ENCODE results near the gene CD1D. TPM values are rescaled to one million over a fixed set of nuclear protein-coding genes. Genes with fewer than 3 reads are reported as not detected.

CD1D gene
- polyA plus RNA-seq, 1 of the 3 experiments (the other 2 are of a cell fraction) = not detected

GRCh38 chr1:158148468-158148867 is 32.2 kb upstream of the CD1D start:
- H3K4me1 ChIP-seq (ENCODE audit: control insufficient read depth in 1 of 2, insufficient read depth in 2 of 2, low read depth in 1 of 2, low read length in 1 of 2) = peaks cover 0 to 8% of the 10 kb centered on the region in 2 experiments; a peak in 2 of 4 replicates
- no peaks in the 10 kb centered on the region for H4K20me1 ChIP-seq (ENCODE audit: insufficient read depth)
- no peaks in the 10 kb centered on the region for H3K79me2 ChIP-seq (ENCODE audit: insufficient read depth)
- no peak overlapping the region for H3K4me2 ChIP-seq
- no peaks in the 10 kb centered on the region for H3K27me3 ChIP-seq (ENCODE audit: insufficient read depth)
- no peaks in the 10 kb centered on the region for H3K9me3 ChIP-seq
- CTCF ChIA-PET = no interaction called here
- POLR2A ChIA-PET = no interaction called here
- no peaks in the 10 kb centered on the region for H3K9me2 ChIP-seq
- 55% methylated on average over 1 of the region's 1 CpG for WGBS (ENCODE audit: low lambda C conversion rate)
- no peak overlapping the region for H2AFZ ChIP-seq (ENCODE audit: low read depth)
- no peak overlapping the region for H3K9ac ChIP-seq
- TF ChIP-seq RAD21 (IDR thresholded peaks at IDR 0.05; ENCODE audit: low read length) = no peak
- TF ChIP-seq RCOR1 (IDR thresholded peaks at IDR 0.05; ENCODE audit: low read length) = no peak
- TF ChIP-seq USF1 (IDR thresholded peaks at IDR 0.05; ENCODE audit: borderline replicate concordance, low read depth) = no peak
- TF ChIP-seq FOXJ3 (CRISPR knock-in tag; IDR thresholded peaks at IDR 0.05) = no peak
- TF ChIP-seq TCF12 (IDR thresholded peaks at IDR 0.05) = no peak
- no peak for TF ChIP-seq MXI1 (IDR thresholded peaks at IDR 0.05; ENCODE audit: low read depth, low read length)
- no peak for TF ChIP-seq SIN3A (IDR thresholded peaks at IDR 0.05; ENCODE audit: borderline replicate concordance, low read depth, low read length)
- no peak for TF ChIP-seq GABPA (IDR thresholded peaks at IDR 0.05; ENCODE audit: low read depth)
- TF ChIP-seq RFX5 (IDR thresholded peaks at IDR 0.05; ENCODE audit: low read length) = no peak
- TF ChIP-seq NRF1 (IDR thresholded peaks at IDR 0.05; ENCODE audit: low read depth, low read length) = no peak
- no peak for TF ChIP-seq SMC3 (IDR thresholded peaks at IDR 0.05; ENCODE audit: low read depth, low read length)
- TF ChIP-seq PBX3 (IDR thresholded peaks at IDR 0.05) = no peak
- TF ChIP-seq POLR2AphosphoS5 (IDR thresholded peaks at IDR 0.05; ENCODE audit: low read depth, low read length) = no peak
- no peak for TF ChIP-seq TAF1 (IDR thresholded peaks at IDR 0.05; ENCODE audit: borderline replicate concordance, low read depth, low read length)
- no peak for TF ChIP-seq MAX (IDR thresholded peaks at IDR 0.05; ENCODE audit: low read depth)
- TF ChIP-seq JUND (IDR thresholded peaks at IDR 0.05) = no peak
- no peak for TF ChIP-seq FOXM1 (IDR thresholded peaks at IDR 0.05; ENCODE audit: low read depth)
- no peak for TF ChIP-seq TEAD4 (IDR thresholded peaks at IDR 0.05; ENCODE audit: borderline replicate concordance, insufficient read depth)
- no peak for TF ChIP-seq YY1 (IDR thresholded peaks at IDR 0.05; ENCODE audit: low read depth)
- H3K4me3 ChIP-seq (ENCODE audit: low read depth in 2 of 2, low read length in 1 of 2) = no peak overlapping the region
- peaks cover 8% of the 10 kb centered on the region for H3F3A ChIP-seq (replicated peaks; ENCODE audit: insufficient read depth)
- no peak overlapping the region for H3K27ac ChIP-seq (ENCODE audit: low read depth in 2 of 2, low read length in 1 of 2)
- H3K36me3 ChIP-seq (replicated peaks in 1 of 2; ENCODE audit: control insufficient read depth in 1 of 2, insufficient read depth in 2 of 2, low read length in 1 of 2) = no peaks in the 10 kb centered on the region
- DNase-seq = no peak

- peak overlapping the region; percentile 99 for H2AFZ ChIP-seq (ENCODE audit: low read depth)
- DNase-seq = no peak
- H3K9ac ChIP-seq = no peak overlapping the region
- H3K4me1 ChIP-seq (ENCODE audit: control insufficient read depth in 1 of 2, insufficient read depth in 2 of 2, low read depth in 1 of 2, low read length in 1 of 2) = peaks cover 0 to 8% of the 10 kb centered on the region in 2 experiments; a peak in 2 of 4 replicates
- no peaks in the 10 kb centered on the region for H3K79me2 ChIP-seq (ENCODE audit: insufficient read depth)
- no peaks in the 10 kb centered on the region for H4K20me1 ChIP-seq (ENCODE audit: insufficient read depth)
- H3K36me3 ChIP-seq (replicated peaks in 1 of 2; ENCODE audit: control insufficient read depth in 1 of 2, insufficient read depth in 2 of 2, low read length in 1 of 2) = no peaks in the 10 kb centered on the region
- ChIA-PET CTCF (interaction anchor here (1.2 kb wide), 1 partner anchor 55 kb away, joined by 3 read pairs; no protein-coding TSS in a partner anchor), POLR2A (no interaction called here)
- peaks cover 8% of the 10 kb centered on the region for H3F3A ChIP-seq (replicated peaks; ENCODE audit: insufficient read depth)
- H3K4me2 ChIP-seq = peak overlapping the region; percentile 73
- no peaks in the 10 kb centered on the region for H3K9me2 ChIP-seq
- peak overlapping the region; percentile 38 to 52 for H3K4me3 ChIP-seq (ENCODE audit: low read depth in 2 of 2, low read length in 1 of 2)
- WGBS (ENCODE audit: low lambda C conversion rate) = 8% methylated on average over 8 of the region's 8 CpGs
- no peaks in the 10 kb centered on the region; the same call in 1 of the 2 replicates for H3K27me3 ChIP-seq (ENCODE audit: insufficient read depth)
- H3K9me3 ChIP-seq = no peaks in the 10 kb centered on the region
- H3K27ac ChIP-seq (ENCODE audit: low read depth in 2 of 2, low read length in 1 of 2) = no peak overlapping the region
- TF ChIP-seq TEAD4 (IDR thresholded peaks at IDR 0.05; ENCODE audit: borderline replicate concordance, insufficient read depth) (no peak), MXI1 (IDR thresholded peaks at IDR 0.05; ENCODE audit: low read depth, low read length) (no peak), USF1 (IDR thresholded peaks at IDR 0.05; ENCODE audit: borderline replicate concordance, low read depth) (no peak), MEF2A (IDR thresholded peaks at IDR 0.05; ENCODE audit: borderline replicate concordance, low read depth) (no peak), SMC3 (IDR thresholded peaks at IDR 0.05; ENCODE audit: low read depth, low read length) (no peak), EZH2phosphoT487 (IDR thresholded peaks at IDR 0.05; ENCODE audit: borderline replicate concordance, low read depth) (no peak), FOXJ3 (CRISPR knock-in tag; IDR thresholded peaks at IDR 0.05) (no peak), NRF1 (IDR thresholded peaks at IDR 0.05; ENCODE audit: low read depth, low read length) (no peak), GABPA (IDR thresholded peaks at IDR 0.05; ENCODE audit: low read depth) (no peak), USF2 (IDR thresholded peaks at IDR 0.05; ENCODE audit: borderline replicate concordance, low read depth, low read length) (no peak), EP300 (IDR thresholded peaks at IDR 0.05; ENCODE audit: borderline replicate concordance in 1 of 2, low read depth in 1 of 2, low read length in 1 of 2) (no peak), JUND (IDR thresholded peaks at IDR 0.05) (no peak), RFX5 (IDR thresholded peaks at IDR 0.05; ENCODE audit: low read length) (no peak), ELF1 (IDR thresholded peaks at IDR 0.05) (no peak), FOSL2 (IDR thresholded peaks at IDR 0.05; ENCODE audit: borderline replicate concordance, low read depth) (no peak), FOXM1 (IDR thresholded peaks at IDR 0.05; ENCODE audit: low read depth) (no peak), RXRA (IDR thresholded peaks at IDR 0.05; ENCODE audit: borderline replicate concordance, low read depth) (no peak)
These were observed 31.5 kb upstream of the CD1D start for GRCh38 chr1:158149175-158149574.

All from SK-N-SH (cell line).